Lung (tissue), 12 donors: ENCODE data around the gene PTK6. TPM values are rescaled to one million over a fixed set of nuclear protein-coding genes. Genes with fewer than 3 reads are reported as not detected.

Source experiments
- ATAC-seq: fragments of 200-7000 bp; cut with Tn5 transposase; one replicate; pipeline ENCODE4 v1.9.1; 2020; ENCODE audit warnings: moderate number of reproducible peaks; ENCODE audit not compliant: insufficient read depth, low FRiP score
- DNase-seq, 3 donors: peaks; one replicate each; pipeline ENCODE4 v3.0.0-alpha.2; 2013 to 2017
- H3K27ac ChIP-seq, 2 donors: one replicate each; pipeline ENCODE4 v1.5.1; 2013; ENCODE audit warnings: mild to moderate bottlenecking in 2 of 2, moderate library complexity in 2 of 2, control low read depth in 1 of 2, inconsistent platforms in 1 of 2, low read depth in 1 of 2, low read length in 1 of 2
- H3K27me3 ChIP-seq, 3 donors: one replicate each; pipeline ENCODE4 v1.5.1; 2013; ENCODE audit warnings: low read length in 2 of 3; ENCODE audit not compliant: control insufficient read depth in 3 of 3, insufficient read depth in 3 of 3
- H3K36me3 ChIP-seq, 4 donors: one replicate each; pipeline ENCODE4 v1.5.1; 2013; ENCODE audit warnings: low read length in 4 of 4, mild to moderate bottlenecking in 1 of 4, moderate library complexity in 1 of 4; ENCODE audit not compliant: control insufficient read depth in 4 of 4, insufficient read depth in 4 of 4
- H3K4me1 ChIP-seq, 5 donors: one replicate each; pipeline ENCODE4 v1.5.1; 2013; ENCODE audit warnings: low read length in 5 of 5, mild to moderate bottlenecking in 2 of 5, moderate library complexity in 1 of 5; ENCODE audit not compliant: control insufficient read depth in 5 of 5, insufficient read depth in 5 of 5
- H3K4me3 ChIP-seq: one replicate; pipeline ENCODE4 v1.5.1; 2013; ENCODE audit warnings: mild to moderate bottlenecking, control low read depth, moderate library complexity
- H3K9ac ChIP-seq, 2 donors: one replicate each; pipeline ENCODE4 v1.5.1; 2013; ENCODE audit warnings: low read length in 2 of 2, control low read depth in 1 of 2; ENCODE audit not compliant: insufficient read depth in 1 of 2
- H3K9me3 ChIP-seq, 4 donors: one replicate each; pipeline ENCODE4 v1.5.1; 2013; ENCODE audit warnings: low read length in 3 of 4, mild to moderate bottlenecking in 1 of 4, moderate library complexity in 1 of 4; ENCODE audit not compliant: control insufficient read depth in 4 of 4, insufficient read depth in 3 of 4
- WGBS, 2 donors: extraction: QIAGEN DNeasy Blood & Tissue Kit; methylation state at CpG; one replicate each; pipeline ENCODE4 v1.1.7; 2013; 5-methylcytosine and 5-hydroxymethylcytosine counted together
- polyA plus RNA-seq, 2 donors: library from polyadenylated mRNA; stranded (reverse); fragments of 200-250 nt; gene quantifications; one replicate each; pipeline ENCODE4 v1.2.1, GENCODE V29; 2013
- total RNA-seq, 2 donors: library from RNA; depleted of rRNA in 1 of 2; stranded (reverse); fragments of >200 nt in 1 of 2; gene quantifications; one replicate each; pipeline ENCODE4 v1.2.1, GENCODE V29; 2014 to 2021
- TF ChIP-seq, protein P1 (sequence below): IDR thresholded peaks from 2 replicates; pipeline ENCODE4 v1.5.1; 2012; ENCODE audit warnings: mild to moderate bottlenecking; ENCODE audit errors: control extremely low read depth, extremely low read depth
- donor health status: control.
- donor health status: control.
- donor health status: Bipolar disorder and iron deficiency.
- donor health status: healthy.
- donor health status: DM: yes; HTN: yes; CAD: no.

The PTK6 gene
- total and polyA plus RNA-seq, 4 donors = 0.34 to 5.1 (median 3.7) TPM

DNA sequence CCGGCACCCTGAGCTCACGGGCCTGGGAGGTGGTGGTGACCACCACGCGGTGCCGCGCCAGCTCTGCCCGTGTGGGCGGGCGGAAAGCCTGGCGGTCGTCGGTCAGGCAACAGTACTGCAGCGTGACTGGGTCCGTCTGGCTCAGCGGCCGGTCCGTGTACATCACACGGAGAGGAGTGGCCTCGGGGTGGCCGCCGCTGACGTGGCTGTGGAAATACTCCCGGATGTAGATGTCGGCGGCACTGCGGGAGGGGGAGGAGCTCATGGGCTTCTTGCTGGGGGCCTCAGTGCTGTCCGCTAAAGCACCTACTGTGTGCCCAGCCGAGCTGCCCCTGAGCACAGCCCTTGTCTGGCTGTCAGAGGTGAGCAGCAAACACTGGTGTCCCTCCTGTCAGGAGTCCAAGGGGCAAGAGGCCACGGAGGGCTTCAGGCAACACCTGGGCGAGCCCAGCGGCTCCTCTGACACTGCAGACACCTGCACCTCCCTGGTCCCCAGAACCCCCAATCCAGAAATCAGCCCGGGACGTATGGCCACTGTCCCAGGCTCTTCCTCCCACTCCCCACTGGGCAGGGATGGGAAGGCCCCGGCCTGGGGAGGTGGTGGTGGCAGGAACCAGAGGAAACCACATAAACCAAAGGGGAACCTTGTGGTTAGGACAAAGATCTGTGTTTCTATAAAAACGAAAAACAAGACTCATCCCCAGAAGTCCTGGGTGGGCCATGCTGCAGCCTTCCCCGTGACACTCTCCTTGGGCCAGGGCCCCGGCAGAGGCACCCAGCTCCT lies 30.4 kb upstream of the PTK6 start:
- no peak overlapping the region for H3K4me3 ChIP-seq
- TF ChIP-seq, protein P1, sequence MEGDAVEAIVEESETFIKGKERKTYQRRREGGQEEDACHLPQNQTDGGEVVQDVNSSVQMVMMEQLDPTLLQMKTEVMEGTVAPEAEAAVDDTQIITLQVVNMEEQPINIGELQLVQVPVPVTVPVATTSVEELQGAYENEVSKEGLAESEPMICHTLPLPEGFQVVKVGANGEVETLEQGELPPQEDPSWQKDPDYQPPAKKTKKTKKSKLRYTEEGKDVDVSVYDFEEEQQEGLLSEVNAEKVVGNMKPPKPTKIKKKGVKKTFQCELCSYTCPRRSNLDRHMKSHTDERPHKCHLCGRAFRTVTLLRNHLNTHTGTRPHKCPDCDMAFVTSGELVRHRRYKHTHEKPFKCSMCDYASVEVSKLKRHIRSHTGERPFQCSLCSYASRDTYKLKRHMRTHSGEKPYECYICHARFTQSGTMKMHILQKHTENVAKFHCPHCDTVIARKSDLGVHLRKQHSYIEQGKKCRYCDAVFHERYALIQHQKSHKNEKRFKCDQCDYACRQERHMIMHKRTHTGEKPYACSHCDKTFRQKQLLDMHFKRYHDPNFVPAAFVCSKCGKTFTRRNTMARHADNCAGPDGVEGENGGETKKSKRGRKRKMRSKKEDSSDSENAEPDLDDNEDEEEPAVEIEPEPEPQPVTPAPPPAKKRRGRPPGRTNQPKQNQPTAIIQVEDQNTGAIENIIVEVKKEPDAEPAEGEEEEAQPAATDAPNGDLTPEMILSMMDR = no peak
- no peaks in the 10 kb centered on the region for H3K27me3 ChIP-seq
- DNase-seq (no peak), ATAC-seq (peak; percentile 48)
- no peak overlapping the region for H3K9ac ChIP-seq
- H3K27ac ChIP-seq = peak overlapping the region in 1 of 2 donors; percentile 46
- H3K4me1 ChIP-seq = peaks cover 0 to 5% (median 0%) of the 10 kb centered on the region in 5 donors
- H3K9me3 ChIP-seq = peaks cover 0 to 8% (median 0%) of the 10 kb centered on the region in 4 donors
- H3K36me3 ChIP-seq = peaks cover 0 to 60% (median under 1%) of the 10 kb centered on the region in 4 donors
- 47 to 70% methylated on average over 37 of the region's 37 CpGs for WGBS, 2 donors

DNA sequence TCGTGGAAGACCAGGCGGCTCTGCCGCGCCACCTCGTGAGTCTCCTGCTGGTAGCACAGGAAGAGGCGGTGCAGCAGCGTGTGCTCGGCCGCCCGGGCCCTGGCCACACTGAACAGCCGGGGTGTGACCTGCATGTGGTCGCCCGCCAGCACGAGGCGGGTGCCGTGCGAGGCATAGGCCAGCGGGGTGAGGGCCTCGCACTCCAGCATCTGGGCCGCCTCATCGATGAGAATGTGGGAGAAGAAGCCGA lies 29.9 kb upstream of the PTK6 start:
- H3K9ac ChIP-seq = no peak overlapping the region
- 77 to 82% methylated on average over 22 of the region's 22 CpGs for WGBS, 2 donors
- peak overlapping the region in 1 of 2 donors; percentile 28 for H3K27ac ChIP-seq
- H3K27me3 ChIP-seq = no peaks in the 10 kb centered on the region
- H3K4me3 ChIP-seq = no peak overlapping the region
- ATAC-seq (no peak), DNase-seq (no peak)
- TF ChIP-seq, protein P1 = no peak
- H3K4me1 ChIP-seq = peaks cover 0 to 3% (median 0%) of the 10 kb centered on the region in 5 donors
- H3K9me3 ChIP-seq = peaks cover 0 to 8% (median 0%) of the 10 kb centered on the region in 4 donors
- peaks cover 0 to 62% (median 3%) of the 10 kb centered on the region in 4 donors for H3K36me3 ChIP-seq

DNA sequence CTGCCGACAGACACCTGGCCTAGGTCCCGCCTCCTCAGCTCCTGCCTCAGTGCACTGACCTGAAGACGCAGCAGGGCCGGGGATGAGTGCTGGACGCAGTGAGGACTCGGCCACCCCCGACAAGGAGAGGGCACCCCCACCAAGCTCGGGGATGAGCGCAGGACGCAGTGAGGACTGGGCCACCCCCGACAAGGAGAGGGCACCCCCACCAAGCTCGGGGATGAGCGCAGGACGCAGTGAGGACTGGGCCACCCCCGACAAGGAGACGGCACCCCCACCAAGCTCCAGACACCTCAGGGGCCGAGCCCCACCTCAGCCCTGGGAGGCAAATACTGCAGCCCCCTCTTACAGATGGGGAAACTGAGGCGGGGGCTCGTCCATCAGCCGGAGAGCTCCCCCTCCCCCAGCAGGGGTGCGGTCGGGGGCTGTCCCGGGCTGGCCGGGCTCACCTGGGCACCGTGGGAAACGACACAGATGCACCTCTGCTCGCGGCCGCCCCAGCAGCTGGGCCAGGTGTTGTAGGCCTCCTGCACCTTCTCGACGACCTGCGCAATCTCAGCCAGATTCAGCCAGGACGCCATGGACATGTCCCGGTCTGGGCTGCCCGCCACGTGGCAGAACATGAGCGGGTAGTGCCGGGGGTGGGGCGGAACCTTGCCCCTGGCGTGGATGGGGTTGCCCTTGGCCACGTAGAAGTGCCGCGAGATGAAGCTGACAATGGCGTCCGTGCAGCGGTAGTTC lies 29.4 kb upstream of the PTK6 start:
- Histone ChIP-seq H3K4me3 (no peak overlapping the region), H3K27me3 (no peaks in the 10 kb centered on the region), H3K27ac (no peak overlapping the region), H3K4me1 (no peaks in the 10 kb centered on the region), H3K36me3 (peaks cover 0 to 64% (median 3%) of the 10 kb centered on the region in 4 donors), H3K9ac (no peak overlapping the region), H3K9me3 (peaks cover 0 to 8% (median 0%) of the 10 kb centered on the region in 4 donors)
- ATAC-seq (no peak), DNase-seq (no peak)
- TF ChIP-seq, protein P1 = no peak
- WGBS, 2 donors = 89 to 92% methylated on average over 42 to 46 of the region's 46 CpGs
